C4-2B (cell line): ENCODE results near the gene CCDC112.

Experiments used
- CTCF ChIP-seq: fragments of 450-650 bp; conservative IDR thresholded peaks from 2 replicates; pipeline ENCODE4 v1.5.1; 2017; ENCODE audit warnings: mild to moderate bottlenecking
- ZFX ChIP-seq: fragments of 450-650 bp; IDR thresholded peaks from 2 replicates; pipeline ENCODE4 v1.6.1; 2017

- TF ChIP-seq CTCF (no peak), ZFX (no peak)
These were observed 21.9 kb downstream of the CCDC112 start for GRCh38 chr5:115274584-115274983.
